Effector memory CD4-positive, alpha-beta T cell (primary cell): ENCODE results near the gene ULBP2.
"Not testable (repeated sequence)": the region's sequence is repeated elsewhere in the genome, so short reads cannot be mapped to it uniquely, and the experiment has no call there.

ENCODE experiments used
- DNase-seq, 3 donors: peaks; one replicate each; pipeline ENCODE4 v3.0.0-alpha.2; 2020
- H3K27ac ChIP-seq: 2 replicates; pipeline ENCODE4 v1.7.0; 2013; ENCODE audit warnings: mild to moderate bottlenecking, low read length, moderate library complexity; ENCODE audit not compliant: insufficient read depth, poor library complexity, severe bottlenecking
- H3K27me3 ChIP-seq: replicated peaks from 2 replicates; pipeline ENCODE4 v1.7.0; 2013; ENCODE audit warnings: mild to moderate bottlenecking, low read length; ENCODE audit not compliant: insufficient read depth, control insufficient read depth, poor library complexity, severe bottlenecking
- H3K36me3 ChIP-seq: 2 replicates; pipeline ENCODE4 v1.7.0; 2013; ENCODE audit warnings: mild to moderate bottlenecking, low read length, moderate library complexity; ENCODE audit not compliant: control insufficient read depth, insufficient read depth
- H3K4me1 ChIP-seq: 2 replicates; pipeline ENCODE4 v1.7.0; 2013; ENCODE audit warnings: low read length, mild to moderate bottlenecking; ENCODE audit not compliant: control insufficient read depth, insufficient read depth, poor library complexity, severe bottlenecking
- H3K4me3 ChIP-seq: 2 replicates; pipeline ENCODE4 v1.7.0; 2013; ENCODE audit warnings: low read length, low read depth, mild to moderate bottlenecking; ENCODE audit not compliant: insufficient read depth, poor library complexity, severe bottlenecking
- H3K9me3 ChIP-seq: 2 replicates; pipeline ENCODE4 v1.7.0; 2013; ENCODE audit warnings: mild to moderate bottlenecking, low read length, moderate library complexity; ENCODE audit not compliant: control insufficient read depth

Gene ULBP2

GRCh38 chr6:149966319-149966718, 24.5 kb downstream of the ULBP2 start:
- H3K36me3 ChIP-seq, H3K4me3 ChIP-seq, H3K27ac ChIP-seq, DNase-seq, H3K9me3 ChIP-seq: not testable (repeated sequence)
- H3K4me1 ChIP-seq = peaks cover 19% of the 10 kb centered on the region
- peaks cover 43% of the 10 kb centered on the region for H3K27me3 ChIP-seq

GRCh38 chr6:149967591-149967990, 25.8 kb downstream of the ULBP2 start:
- H3K27me3 ChIP-seq = peaks cover 35% of the 10 kb centered on the region
- DNase-seq = no peak
- no peak overlapping the region for H3K27ac ChIP-seq
- peaks cover 19% of the 10 kb centered on the region for H3K4me1 ChIP-seq
- H3K4me3 ChIP-seq = no peak overlapping the region
- no peaks in the 10 kb centered on the region for H3K9me3 ChIP-seq
- H3K36me3 ChIP-seq = no peaks in the 10 kb centered on the region

DNA sequence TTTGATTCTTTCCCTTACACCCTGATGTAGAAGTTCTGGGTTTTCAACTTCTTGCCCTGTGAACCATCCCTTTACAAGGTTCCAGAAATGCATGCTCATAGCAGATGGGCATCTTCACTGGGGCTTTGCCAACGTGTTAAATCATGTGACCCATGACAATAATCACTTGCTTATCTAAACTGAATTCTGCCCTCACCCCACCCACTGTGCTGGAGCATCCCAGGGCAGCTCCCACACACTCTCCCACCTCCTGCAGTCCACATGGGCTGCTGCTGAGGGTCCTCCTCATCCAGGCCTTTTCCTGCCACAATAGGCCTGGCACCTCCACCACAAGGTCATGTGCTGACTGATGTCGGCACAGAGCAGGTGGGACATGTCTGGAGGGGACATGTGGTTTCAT, 26.2 kb downstream of the ULBP2 start:
- Histone ChIP-seq H3K4me1 (peaks cover 17% of the 10 kb centered on the region), H3K27me3 (peaks cover 30% of the 10 kb centered on the region)
- H3K9me3 ChIP-seq, H3K36me3 ChIP-seq, DNase-seq, H3K27ac ChIP-seq, H3K4me3 ChIP-seq: not testable (repeated sequence)

DNA sequence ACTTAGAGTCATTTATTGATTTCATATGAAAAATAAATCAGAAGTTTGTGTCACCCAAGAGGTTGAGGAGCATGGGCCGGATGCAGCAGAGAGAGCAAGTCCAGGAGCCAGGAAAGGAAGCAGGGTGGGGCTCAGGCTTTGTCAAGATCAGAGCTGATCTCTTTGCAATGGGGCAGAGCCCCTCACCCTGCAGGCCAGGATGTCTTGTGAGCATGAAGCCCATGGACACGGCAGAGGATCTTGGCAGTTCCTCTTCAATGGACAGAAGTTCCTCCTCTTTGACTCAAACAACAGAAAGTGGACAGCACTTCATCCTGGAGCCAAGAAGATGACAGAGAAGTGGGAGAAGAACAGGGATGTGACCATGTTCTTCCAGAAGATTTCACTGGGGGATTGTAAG, 27.1 kb downstream of the ULBP2 start:
- H3K27ac ChIP-seq, H3K4me3 ChIP-seq, H3K9me3 ChIP-seq, DNase-seq, H3K36me3 ChIP-seq: not testable (repeated sequence)
- Histone ChIP-seq H3K27me3 (peaks cover 21% of the 10 kb centered on the region), H3K4me1 (peaks cover 11% of the 10 kb centered on the region)

- no peaks in the 10 kb centered on the region for H3K9me3 ChIP-seq
- no peak for DNase-seq
- H3K4me3 ChIP-seq = no peak overlapping the region
- peaks cover 14% of the 10 kb centered on the region for H3K27me3 ChIP-seq
- peaks cover 4% of the 10 kb centered on the region for H3K4me1 ChIP-seq
- no peaks in the 10 kb centered on the region for H3K36me3 ChIP-seq
- no peak overlapping the region for H3K27ac ChIP-seq
Observed at GRCh38 chr6:149969635-149970034, 27.8 kb downstream of the ULBP2 start.

- H3K36me3 ChIP-seq, H3K27me3 ChIP-seq: not testable (repeated sequence)
Observed at GRCh38 chr6:149974394-149974793, 32.6 kb downstream of the ULBP2 start.

GRCh38 chr6:149974825-149975224, 33.0 kb downstream of the ULBP2 start:
- Histone ChIP-seq H3K4me1 (no peaks in the 10 kb centered on the region), H3K27ac (no peak overlapping the region), H3K27me3 (no peaks in the 10 kb centered on the region), H3K4me3 (no peak overlapping the region), H3K9me3 (no peaks in the 10 kb centered on the region), H3K36me3 (no peaks in the 10 kb centered on the region)
- no peak for DNase-seq

More at GRCh38 chr6:149974394-149974793, 32.6 kb downstream of the ULBP2 start:
- H3K27ac ChIP-seq, H3K4me1 ChIP-seq, DNase-seq, H3K9me3 ChIP-seq, H3K4me3 ChIP-seq: not testable (repeated sequence)

- H3K4me1 ChIP-seq = no peaks in the 10 kb centered on the region
- no peaks in the 10 kb centered on the region for H3K27me3 ChIP-seq
- no peak overlapping the region for H3K4me3 ChIP-seq
- no peak for DNase-seq
- H3K27ac ChIP-seq = no peak overlapping the region
- no peaks in the 10 kb centered on the region for H3K36me3 ChIP-seq
- H3K9me3 ChIP-seq = no peaks in the 10 kb centered on the region
Observed at GRCh38 chr6:149975400-149975799, 33.6 kb downstream of the ULBP2 start.

DNA sequence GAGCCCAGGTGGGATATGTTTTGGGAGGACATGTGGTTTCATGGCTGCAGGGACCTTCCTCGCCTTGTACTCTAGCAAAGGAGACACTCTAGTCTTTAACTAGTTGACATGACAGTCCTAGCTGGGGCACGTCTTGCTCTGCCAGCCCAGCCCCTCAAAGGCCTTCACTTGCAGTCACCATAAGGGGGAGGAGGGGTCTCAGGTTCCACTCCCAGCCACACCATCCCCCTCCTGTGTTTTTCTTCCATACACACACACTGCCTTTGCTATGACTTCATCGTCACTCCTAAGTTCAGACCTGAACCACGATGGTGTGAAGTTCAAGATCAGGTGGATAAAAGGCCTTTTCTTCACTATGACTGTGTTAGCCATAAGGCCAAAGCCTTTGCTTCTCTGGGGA, 35.4 kb downstream of the ULBP2 start:
- Histone ChIP-seq H3K4me1 (no peaks in the 10 kb centered on the region), H3K9me3 (no peaks in the 10 kb centered on the region), H3K27ac (no peak overlapping the region), H3K27me3 (no peaks in the 10 kb centered on the region), H3K36me3 (no peaks in the 10 kb centered on the region), H3K4me3 (no peak overlapping the region)
- no peak for DNase-seq

DNA sequence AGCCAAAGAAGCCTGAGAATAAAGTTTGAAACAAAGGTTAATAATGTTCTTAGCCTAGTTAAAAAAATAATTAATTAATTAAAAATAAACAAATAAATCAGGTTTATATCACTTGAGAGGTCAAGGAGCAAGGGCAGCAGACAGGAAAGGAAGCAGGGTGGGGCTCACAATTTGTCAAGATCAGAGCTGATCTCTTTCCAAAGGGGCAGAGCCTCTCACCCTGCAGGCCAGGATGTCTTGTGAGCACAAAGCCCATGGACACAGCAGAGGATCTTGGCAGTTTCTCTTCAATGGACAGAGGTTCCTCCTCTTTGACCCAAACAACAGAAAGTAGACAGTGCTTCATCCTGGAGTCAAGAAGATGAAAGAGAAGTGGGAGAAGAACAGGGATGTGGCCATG, 36.8 kb downstream of the ULBP2 start:
- no peaks in the 10 kb centered on the region for H3K27me3 ChIP-seq
- no peak overlapping the region for H3K27ac ChIP-seq
- no peaks in the 10 kb centered on the region for H3K36me3 ChIP-seq
- no peaks in the 10 kb centered on the region for H3K9me3 ChIP-seq
- no peaks in the 10 kb centered on the region for H3K4me1 ChIP-seq
- no peak for DNase-seq
- H3K4me3 ChIP-seq = no peak overlapping the region

DNA sequence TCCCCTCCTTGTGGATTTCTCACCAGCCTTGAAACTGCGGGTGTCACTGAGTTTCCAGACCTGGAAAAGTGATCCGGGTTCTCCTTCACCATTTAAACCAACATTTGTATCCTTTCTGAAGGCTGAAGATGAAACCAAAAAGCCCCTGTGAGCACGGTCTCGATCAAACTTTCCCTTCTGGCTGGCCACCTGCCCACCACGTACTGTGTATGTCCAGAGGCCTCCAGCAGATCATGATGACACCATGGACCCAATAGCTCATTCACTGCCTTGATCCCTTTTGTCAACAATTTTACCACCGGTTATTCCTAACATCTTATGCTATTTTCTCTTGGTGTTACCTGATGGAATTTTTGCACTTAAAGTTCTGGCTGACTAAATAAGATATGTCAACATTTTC, 37.5 kb downstream of the ULBP2 start:
- Histone ChIP-seq H3K4me1 (no peaks in the 10 kb centered on the region), H3K36me3 (no peaks in the 10 kb centered on the region), H3K9me3 (no peaks in the 10 kb centered on the region), H3K4me3 (no peak overlapping the region), H3K27ac (no peak overlapping the region), H3K27me3 (no peaks in the 10 kb centered on the region)
- no peak for DNase-seq
